GM19025 (cell line): ENCODE measurements around the gene ADISSP.

Source experiments
- ATAC-seq: cut with Tn5 transposase; IDR thresholded peaks from one replicate; pipeline ENCODE4 v1.9.1; 2021; ENCODE audit warnings: mild to moderate bottlenecking, low read depth, moderate library complexity; ENCODE audit not compliant: unreplicated experiment

The ADISSP gene

GRCh38 chr20:3782597-3782996, 15.0 kb upstream of the ADISSP start:
- ATAC-seq: no peak

GRCh38 chr20:3781153-3781910, 13.8 kb upstream of the ADISSP start, which contains the start of gene SPEF1:
Gene SPEF1, minus strand, starts transcription at chr20:3781448. Its CDS starts 161 bp downstream, at chr20:3781287.
- ATAC-seq: peak; percentile 54

- ATAC-seq: no peak
These were observed 11.4 kb upstream of the ADISSP start for GRCh38 chr20:3778976-3779375.

DNA sequence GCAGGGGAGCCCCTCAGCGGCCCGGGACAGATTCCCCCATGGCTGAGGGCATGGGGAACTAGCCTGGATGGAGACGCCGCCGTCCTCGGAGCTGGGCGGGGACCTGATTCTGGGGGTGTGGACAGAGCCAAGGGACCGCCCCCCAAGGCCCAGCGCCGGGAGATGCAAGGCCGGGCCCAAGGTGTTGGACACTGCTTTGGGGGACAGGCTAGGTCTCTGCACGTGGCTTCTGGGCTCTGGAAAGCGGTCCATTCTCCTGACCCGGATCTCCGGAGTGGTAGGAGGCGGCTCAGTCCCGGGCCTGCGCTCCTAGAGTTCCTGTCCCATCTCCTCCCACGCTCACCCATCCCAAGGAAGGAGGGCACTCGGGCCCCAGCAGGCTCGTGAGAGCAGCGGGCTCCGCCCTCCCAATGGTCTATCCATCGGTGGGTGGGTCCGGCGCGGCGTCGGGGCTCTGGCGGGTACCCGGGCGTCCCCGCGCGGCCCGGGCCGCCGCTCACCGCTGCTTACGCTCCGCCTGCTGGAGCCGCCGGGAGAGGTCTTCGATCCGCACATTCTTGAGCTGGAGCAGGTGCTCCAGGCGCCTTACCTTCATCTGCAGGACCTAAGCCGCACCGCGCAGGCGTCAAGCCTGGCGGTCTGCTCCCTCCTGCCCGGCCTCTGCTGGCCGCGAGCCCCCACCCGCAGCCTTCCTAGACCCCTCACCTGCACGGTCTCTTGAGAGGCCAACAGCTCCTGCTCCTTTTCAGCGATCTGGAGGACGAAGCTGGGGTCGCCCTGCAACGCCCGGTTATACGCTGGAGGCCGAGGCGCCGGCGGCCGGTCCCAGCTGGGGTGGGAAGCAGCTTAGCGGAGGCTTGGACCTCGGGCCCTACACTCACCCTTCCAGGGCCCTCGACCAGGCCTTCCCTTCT, 10.4 kb upstream of the ADISSP start:
- ATAC-seq: no peak

- no peak for ATAC-seq
These were observed 9.8 kb upstream of the ADISSP start for GRCh38 chr20:3777381-3777715.

- no peak for ATAC-seq
These were observed 8.0 kb upstream of the ADISSP start for GRCh38 chr20:3775457-3776108.

DNA sequence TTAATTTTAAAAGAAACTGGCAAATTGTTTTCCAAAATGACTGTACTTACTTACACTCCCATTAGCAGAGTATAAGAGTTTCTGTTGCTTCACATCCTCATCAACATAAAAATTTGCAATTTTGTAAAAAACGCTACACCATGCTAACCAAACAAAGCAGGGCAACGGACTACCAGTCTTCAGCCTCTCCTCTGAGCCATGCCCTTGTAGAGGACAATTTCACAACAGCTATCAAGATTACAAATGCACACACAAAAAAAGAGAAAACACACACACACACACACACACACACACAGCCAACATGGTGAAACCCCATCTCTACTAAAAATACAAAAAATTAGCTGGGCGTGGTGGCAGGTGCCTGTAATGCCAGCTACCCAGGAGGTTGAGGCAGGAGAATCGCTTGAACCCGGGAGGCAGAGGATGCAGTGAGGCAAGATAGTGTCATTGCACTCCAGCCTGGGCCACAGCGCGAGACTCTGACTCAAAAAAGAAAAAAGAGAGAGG, 4.1 kb upstream of the ADISSP start:
- no peak for ATAC-seq

DNA sequence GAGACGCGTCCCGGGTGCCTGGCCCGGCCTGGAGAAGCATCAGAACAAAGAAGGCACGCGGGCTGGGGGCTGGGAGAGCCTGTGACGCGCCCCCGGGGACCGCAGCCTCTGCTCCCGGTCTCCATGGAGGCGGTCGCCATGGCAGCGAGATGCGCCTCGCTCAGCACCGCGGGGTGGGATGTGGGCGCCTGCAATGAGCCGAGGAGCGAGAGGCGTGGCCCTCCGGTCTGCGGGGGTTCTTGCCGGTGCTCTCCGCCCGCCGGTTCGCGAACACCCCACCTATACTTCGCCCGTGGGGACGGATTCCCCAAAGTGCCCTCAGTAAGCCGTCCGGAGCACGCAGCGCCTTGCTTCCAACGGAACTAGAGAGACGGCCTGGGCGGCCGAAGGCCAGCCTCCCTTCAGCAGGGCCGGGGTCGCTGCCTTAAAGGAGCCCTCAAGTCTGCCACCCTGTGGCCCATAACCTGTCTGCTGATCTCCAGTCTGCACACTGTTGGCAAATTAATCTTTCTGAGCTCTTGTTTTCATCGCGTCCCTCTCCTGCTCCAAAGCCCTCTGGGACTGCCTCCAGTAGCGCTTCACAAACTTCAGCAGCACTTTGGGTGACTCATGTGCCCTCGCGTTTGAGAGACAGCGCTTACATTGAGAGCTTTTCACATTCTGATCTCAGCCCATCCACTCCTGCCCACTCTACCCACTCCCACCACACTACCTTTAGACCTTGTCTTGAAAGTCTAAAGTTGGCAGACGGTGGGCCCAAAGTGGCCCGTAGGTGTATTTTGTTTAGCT, 983 bp upstream of the ADISSP start:
- peak; percentile 11 for ATAC-seq

DNA sequence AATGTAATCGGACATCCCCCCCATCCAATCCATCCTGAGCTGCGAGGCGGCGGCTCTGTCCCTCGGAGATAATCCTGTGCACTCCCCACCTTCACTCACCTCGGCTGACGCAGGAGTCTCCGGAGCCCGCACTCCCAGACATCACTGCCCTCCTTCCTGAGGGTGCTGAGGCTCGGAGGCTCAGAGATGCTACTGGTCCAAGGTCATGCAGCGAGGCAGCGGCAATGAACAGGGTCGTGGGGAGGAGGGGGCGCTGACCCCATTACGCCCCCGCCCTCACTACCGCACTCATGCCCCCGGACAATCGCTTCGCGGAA, 485 bp downstream of the ADISSP start:
- no peak for ATAC-seq

DNA sequence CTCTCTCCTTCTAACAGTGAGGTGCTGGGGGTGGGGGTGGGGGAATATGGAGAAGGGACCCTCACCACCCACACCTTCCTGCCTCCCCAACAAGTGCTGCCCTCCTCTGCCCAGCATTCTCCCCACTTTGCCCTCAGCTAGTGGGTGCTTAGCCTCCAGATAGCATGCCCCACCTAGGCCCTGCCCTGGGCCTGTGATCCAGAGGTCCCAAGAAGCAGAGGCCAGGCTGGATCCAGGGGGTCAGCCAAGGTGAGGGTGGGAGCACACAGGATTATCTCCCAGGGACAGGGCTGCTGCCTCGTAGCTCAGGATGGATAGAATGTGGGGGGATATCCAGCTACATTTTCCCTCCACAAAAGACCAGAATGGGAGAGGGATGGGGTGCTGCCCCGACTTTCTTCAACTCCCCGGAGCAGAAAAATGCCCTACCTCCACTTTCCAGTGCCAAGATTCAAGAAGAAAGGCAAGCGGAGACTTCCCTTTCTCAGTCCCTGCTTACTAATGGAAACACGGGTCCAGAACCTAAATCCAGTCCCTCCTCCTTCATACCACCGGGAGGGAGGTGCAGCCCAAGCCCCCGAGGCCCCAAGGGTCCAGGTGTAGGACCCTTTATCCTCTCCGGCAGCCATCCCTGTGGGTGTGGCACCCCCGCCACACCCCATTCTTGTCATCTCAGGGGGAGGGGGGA, 987 bp downstream of the ADISSP start:
- no peak for ATAC-seq

DNA sequence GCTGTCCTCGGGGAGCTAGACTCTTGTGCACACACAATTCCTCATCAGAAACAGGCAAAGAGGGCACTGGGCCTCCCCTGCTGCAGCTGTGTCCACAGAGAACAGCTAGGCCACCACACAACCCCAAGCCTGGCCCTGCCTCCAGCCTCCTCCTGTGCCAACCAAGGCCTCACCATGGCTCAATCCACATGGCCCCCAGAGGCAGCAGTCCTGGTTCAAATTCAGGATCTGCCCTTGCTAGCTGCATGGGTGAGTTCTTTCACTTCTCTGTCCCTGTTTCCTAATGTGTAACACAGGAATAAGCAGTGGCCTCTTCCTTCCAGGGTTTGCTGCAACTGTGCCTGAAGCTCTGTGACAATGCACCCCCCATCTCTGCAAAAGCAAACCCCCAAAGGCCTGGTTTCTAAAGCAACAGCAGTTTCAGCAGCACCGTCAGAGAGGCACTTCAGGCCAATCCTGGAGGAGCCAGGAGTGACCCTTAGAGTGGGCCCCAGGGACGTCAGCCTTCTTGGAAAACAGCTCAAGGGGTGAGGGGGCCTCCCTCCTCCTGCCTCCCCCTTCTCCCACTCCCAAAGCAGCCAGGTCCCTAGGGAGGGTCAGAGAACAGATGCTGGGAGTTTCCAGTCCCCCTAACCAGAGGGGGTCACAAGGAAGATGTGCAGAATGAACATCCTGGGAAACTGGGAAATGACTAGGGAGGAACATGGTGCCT, 2.2 kb downstream of the ADISSP start:
- ATAC-seq: no peak

GRCh38 chr20:3764659-3765058, 2.9 kb downstream of the ADISSP start:
- ATAC-seq: no peak

DNA sequence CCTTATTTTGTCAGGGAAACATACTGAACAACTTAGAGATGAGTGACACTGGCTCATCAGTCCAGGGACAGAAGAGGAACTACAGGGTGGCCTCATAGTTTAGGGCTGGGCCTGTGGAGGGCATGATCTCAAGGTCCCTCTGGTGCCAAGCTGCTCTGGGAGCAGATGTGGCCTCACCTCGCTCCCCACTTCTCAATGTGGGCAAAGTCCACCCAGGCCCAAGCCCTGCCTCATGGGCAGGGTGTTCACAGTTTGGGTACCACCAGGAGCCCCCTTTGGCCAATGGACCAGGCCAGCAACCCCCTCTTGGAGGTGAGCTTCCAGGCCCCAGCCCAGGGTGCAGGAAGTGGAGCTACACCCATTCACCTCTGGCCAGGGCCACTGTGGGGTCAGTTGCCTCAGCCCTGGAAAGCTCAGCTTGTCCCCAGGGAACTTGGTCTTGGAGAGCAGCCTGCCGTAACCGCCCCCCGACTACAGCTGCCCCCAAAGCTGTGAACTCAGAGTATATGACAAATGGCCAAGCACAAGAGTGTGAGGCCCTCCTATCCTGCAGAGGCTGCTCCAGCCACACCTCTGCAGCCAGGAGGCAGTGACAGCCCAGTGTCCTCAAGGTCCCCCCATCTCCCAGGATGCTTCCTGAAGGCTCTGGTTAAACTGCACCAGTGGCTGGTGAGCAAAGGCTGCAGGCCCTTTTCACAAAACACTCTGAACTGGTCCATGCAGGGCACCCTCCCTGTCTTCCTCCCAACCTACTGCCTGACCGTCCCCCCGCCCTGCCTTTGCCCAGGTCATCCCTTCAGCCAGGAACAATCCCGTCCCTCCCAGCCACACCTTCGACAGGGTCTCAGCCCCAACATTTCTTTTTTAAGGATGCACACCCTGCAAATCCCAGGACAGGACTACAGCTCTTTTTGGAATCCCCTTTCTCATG, 3.6 kb downstream of the ADISSP start:
- no peak for ATAC-seq

DNA sequence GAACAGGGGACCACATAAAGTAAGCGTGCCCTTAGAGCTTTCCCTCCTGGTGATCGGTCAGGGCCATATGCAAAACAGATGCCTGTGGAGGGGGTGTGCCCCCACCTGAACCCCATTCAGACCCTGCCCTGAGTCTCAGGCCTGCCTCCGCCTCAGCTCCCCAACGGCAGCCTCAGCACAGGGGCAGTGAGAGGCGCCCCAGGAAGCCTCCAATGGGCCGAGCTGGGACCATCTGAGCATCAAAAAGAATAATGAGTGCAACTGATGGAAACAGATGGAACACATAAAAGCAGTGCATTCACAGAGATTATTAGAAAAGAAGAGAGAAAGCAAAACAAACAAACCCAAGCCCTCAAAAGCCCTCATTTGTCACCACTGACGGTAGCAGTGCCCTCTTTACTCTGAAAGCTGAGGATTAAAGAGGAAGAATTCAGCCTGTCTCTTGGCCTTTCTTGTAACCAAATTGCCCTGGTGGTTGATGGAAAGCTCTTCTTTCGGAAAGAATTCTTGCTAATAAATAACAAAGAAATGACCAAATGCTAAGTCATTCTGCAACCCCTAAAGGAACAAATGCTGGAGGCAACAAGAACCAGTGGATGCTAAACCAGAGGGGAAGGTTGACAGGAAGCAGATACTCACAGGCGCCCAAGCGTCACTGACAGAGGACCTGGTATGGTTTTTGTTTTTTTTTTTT, 6.8 kb downstream of the ADISSP start:
- ATAC-seq: no peak

GRCh38 chr20:3759884-3760283, 7.7 kb downstream of the ADISSP start:
- ATAC-seq: no peak

GRCh38 chr20:3759316-3759823, 8.2 kb downstream of the ADISSP start:
- ATAC-seq: no peak

- no peak for ATAC-seq
These were observed 9.0 kb downstream of the ADISSP start for GRCh38 chr20:3758566-3758965.
